ENCODE measurements around the gene MKI67.

DNA sequence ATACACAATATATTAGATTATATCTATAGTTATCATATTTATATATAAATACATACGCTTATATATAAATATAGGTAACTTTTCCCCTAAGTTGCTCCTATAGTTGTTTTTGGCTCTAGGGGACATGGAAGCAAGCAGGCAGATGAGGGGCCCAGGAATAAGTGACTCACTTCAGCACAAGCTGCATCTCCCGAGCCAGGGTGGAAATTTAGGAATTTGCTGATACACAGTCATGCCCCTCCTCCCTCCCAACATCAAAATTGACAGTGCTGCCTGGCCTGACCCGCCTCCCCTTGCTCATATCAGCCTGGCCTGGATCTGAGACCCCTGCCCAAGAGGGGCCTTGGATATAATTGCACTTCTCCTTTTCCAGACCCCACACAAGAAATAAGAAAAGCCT, 33.8 kb downstream of the MKI67 start:
- TF ChIP-seq, protein P1, sequence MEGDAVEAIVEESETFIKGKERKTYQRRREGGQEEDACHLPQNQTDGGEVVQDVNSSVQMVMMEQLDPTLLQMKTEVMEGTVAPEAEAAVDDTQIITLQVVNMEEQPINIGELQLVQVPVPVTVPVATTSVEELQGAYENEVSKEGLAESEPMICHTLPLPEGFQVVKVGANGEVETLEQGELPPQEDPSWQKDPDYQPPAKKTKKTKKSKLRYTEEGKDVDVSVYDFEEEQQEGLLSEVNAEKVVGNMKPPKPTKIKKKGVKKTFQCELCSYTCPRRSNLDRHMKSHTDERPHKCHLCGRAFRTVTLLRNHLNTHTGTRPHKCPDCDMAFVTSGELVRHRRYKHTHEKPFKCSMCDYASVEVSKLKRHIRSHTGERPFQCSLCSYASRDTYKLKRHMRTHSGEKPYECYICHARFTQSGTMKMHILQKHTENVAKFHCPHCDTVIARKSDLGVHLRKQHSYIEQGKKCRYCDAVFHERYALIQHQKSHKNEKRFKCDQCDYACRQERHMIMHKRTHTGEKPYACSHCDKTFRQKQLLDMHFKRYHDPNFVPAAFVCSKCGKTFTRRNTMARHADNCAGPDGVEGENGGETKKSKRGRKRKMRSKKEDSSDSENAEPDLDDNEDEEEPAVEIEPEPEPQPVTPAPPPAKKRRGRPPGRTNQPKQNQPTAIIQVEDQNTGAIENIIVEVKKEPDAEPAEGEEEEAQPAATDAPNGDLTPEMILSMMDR (IDR thresholded peaks at IDR 0.05) = no peak
- no peak for TF ChIP-seq POLR2A (IDR thresholded peaks at IDR 0.05)
- TF ChIP-seq POLR2AphosphoS5 (IDR thresholded peaks at IDR 0.05) = no peak

Data from stomach (tissue), 4 donors.